ENCODE results near the gene RPS6KB1. TPM values are rescaled to one million over a fixed set of nuclear protein-coding genes. Genes with fewer than 3 reads are reported as not detected.
A peak's percentile ranks its signal among the peaks of the same experiment; 100 is the strongest.

Gene RPS6KB1
- total and polyA plus RNA-seq, 9 of the 15 experiments (the other 6 are each of a cell fraction or from before 2014, with no cell fraction given): 8.8 to 60.7 (median 35.1) TPM

GRCh38 chr17:59859444-59860025 lies 33.4 kb upstream of the RPS6KB1 start (continued):
- peak; percentile 60 for TF ChIP-seq DEAF1 (CRISPR knock-in tag; IDR thresholded peaks at IDR 0.05)
- TF ChIP-seq MEF2A (IDR thresholded peaks at IDR 0.05; ENCODE audit: control insufficient read depth, low read depth, low read length): no peak
- no peak for TF ChIP-seq GTF2F1 (IDR thresholded peaks at IDR 0.05; ENCODE audit: low read depth, low read length)
- no peak for TF ChIP-seq PHB2 (IDR thresholded peaks at IDR 0.05; ENCODE audit: low read depth)
- no peak for TF ChIP-seq MTA3 (IDR thresholded peaks at IDR 0.05; ENCODE audit: borderline replicate concordance)

GRCh38 chr17:59863616-59864015 lies 29.3 kb upstream of the RPS6KB1 start:
- no peak for FAIRE-seq
- Histone ChIP-seq H3K4me3 (no peak overlapping the region), H3K9ac (ENCODE audit: insufficient read depth in 1 of 2, low read depth in 2 of 2, low read length in 2 of 2) (no peak overlapping the region), H3K4me1 (replicated peaks in 1 of 2; ENCODE audit: control insufficient read depth in 2 of 2, insufficient read depth in 2 of 2, low read length in 2 of 2) (0 out of 5 replicates have a peak, but pooled peaks cover 0 to 2% of the 10 kb centered on the region in 2 experiments), H3K4me2 (ENCODE audit: insufficient read depth, low read length) (no peak overlapping the region), H3K9me1 (ENCODE audit: control insufficient read depth, insufficient read depth, low read length) (no peaks in the 10 kb centered on the region), H4K20me1 (replicated peaks; ENCODE audit: control insufficient read depth, insufficient read depth, low read length) (no peaks in the 10 kb centered on the region), H2AFZ (ENCODE audit: low read depth, low read length) (no peak overlapping the region), H3K36me3 (ENCODE audit: control insufficient read depth, insufficient read depth, low read length) (peaks cover 56% of the 10 kb centered on the region; the same call in 2 of the 3 replicates), H3K9me3 (replicated peaks; ENCODE audit: control insufficient read depth, insufficient read depth, low read depth, low read length) (no peaks in the 10 kb centered on the region), H3K27ac (ENCODE audit: extremely low read depth, low read depth, low read length) (no peak overlapping the region), H3K79me2 (ENCODE audit: control insufficient read depth, insufficient read depth, low read length) (no peaks in the 10 kb centered on the region), H3K27me3 (ENCODE audit: control insufficient read depth in 2 of 2, insufficient read depth in 2 of 2, low read length in 2 of 2) (no peaks in the 10 kb centered on the region)
- 89% methylated on average over 3 of the region's 3 CpGs for WGBS (ENCODE audit: insufficient coverage, low coverage, missing lambda C conversion rate)
- in situ Hi-C loops (cut with MboI) (no loop called here), intact Hi-C loops (cut with micrococcal nuclease) (no loop called here)
- BruUV-seq (replicated peaks): no TSS peak
- no peak for ATAC-seq
- no peak for DNase-seq (ENCODE audit: extremely low read depth in 1 of 4, low spot score in 3 of 4)
- CTCF ChIA-PET (ENCODE audit: low intra/inter-chr PET ratio): no interaction called here
- POLR2A ChIA-PET: interaction anchor here (0.7 kb wide), 1 partner anchor 14 kb away, joined by 3 read pairs; no protein-coding TSS in a partner anchor
- TF ChIP-seq BCOR (IDR thresholded peaks at IDR 0.05) (no peak), POLR2H (tag; IDR thresholded peaks at IDR 0.05; ENCODE audit: low read depth) (no peak), PURB (CRISPR knock-in tag; IDR thresholded peaks at IDR 0.05; ENCODE audit: low read depth) (no peak), ZNF655 (CRISPR knock-in tag; IDR thresholded peaks at IDR 0.05) (no peak), REST (IDR thresholded peaks at IDR 0.05; ENCODE audit: borderline replicate concordance) (no peak), REST (CRISPR knock-in tag; IDR thresholded peaks at IDR 0.05; ENCODE audit: low read depth) (no peak)
